Vagina (tissue), 2 donors: ENCODE measurements around the gene SERINC5.

Source experiments
- CTCF ChIP-seq, 3 experiments: fragments of 450-650 bp in 2 of 3; fragments of 200-600 bp in 1 of 3; sonication (generic) in 1 of 3; IDR thresholded peaks; one replicate each; pipeline ENCODE4 v1.5.1; 2017 to 2019; ENCODE audit warnings: antibody characterized with exemption in 3 of 3, mild to moderate bottlenecking in 2 of 3, moderate library complexity in 2 of 3
- POLR2A ChIP-seq, 2 donors: fragments of 450-650 bp; IDR thresholded peaks; one replicate each; pipeline ENCODE4 v1.6.1; 2017; ENCODE audit warnings: antibody characterized with exemption in 2 of 2, mild to moderate bottlenecking in 2 of 2, moderate library complexity in 2 of 2

DNA sequence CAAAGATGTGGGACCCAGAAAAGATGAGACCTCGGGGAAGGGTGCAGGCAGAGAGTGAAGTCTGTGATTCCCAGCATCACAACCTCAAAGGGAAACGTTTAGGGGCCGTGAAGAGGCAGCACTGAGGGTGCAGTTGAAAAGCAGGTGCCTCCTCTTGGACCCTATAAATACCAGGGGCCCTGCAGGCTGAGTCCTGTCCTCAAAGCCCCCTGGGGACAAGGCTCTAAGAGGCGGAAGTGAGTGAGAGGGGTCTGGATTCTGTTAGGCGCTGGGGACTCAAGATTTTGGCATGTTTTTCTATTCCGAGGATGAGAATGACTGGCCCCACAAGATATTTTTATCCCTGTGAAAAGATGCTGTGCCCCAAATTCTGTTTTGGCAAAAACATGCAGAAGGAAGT lies 112.9 kb downstream of the SERINC5 start:
- no peak for TF ChIP-seq POLR2A (IDR thresholded peaks at IDR 0.05)
- TF ChIP-seq CTCF (IDR thresholded peaks at IDR 0.05): no peak
